SU-DHL-6 (cell line): Measurements from ENCODE around the gene STAB1.

ENCODE experiments used
- CTCF ChIP-seq: fragments of 200-600 bp; sonication (generic); IDR thresholded peaks from one replicate; pipeline ENCODE4 v1.5.1; 2017; ENCODE audit warnings: antibody characterized with exemption, mild to moderate bottlenecking, low read length, moderate library complexity; ENCODE audit not compliant: insufficient read depth, poor library complexity, severe bottlenecking
- EZH2phosphoT487 ChIP-seq: fragments of 200-600 bp; sonication (generic), shearing (Covaris generic); conservative IDR thresholded peaks from 2 replicates; pipeline ENCODE4 v1.6.1; 2018; ENCODE audit warnings: mild to moderate bottlenecking, antibody characterized with exemption, low read length, moderate library complexity, mixed read lengths

DNA sequence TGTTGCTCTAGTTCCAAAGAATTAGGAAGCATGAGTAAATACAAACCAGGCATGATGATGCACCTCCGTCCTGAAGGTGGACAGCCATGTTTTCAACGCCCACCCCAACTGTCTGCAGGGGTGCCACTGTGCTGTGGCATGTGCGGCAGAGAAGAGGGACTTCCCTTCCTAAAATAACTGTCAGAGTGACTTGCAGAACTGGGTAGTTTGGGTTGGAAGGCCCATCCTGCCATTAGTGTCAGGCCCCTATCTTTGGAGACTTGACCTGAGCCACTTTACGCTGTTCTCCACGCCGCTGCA lies 17.4 kb upstream of the STAB1 start:
- TF ChIP-seq CTCF (no peak), EZH2phosphoT487 (no peak)
